Mononuclear cell (primary cell): Measurements from ENCODE around the gene SLC5A12. TPM values are rescaled to one million over a fixed set of nuclear protein-coding genes. Genes with fewer than 3 reads are reported as not detected.

Experiments used
- H3K27me3 ChIP-seq: 2 replicates; pipeline ENCODE4 v1.6.0; 2011; ENCODE audit warnings: low read length, control low read depth; ENCODE audit not compliant: insufficient read depth
- H3K4me1 ChIP-seq: 2 replicates; pipeline ENCODE4 v1.5.1; 2011; ENCODE audit warnings: mild to moderate bottlenecking, low read length, control low read depth; ENCODE audit not compliant: insufficient read depth
- H3K4me3 ChIP-seq: 2 replicates; pipeline ENCODE4 v1.5.1; 2011; ENCODE audit warnings: mild to moderate bottlenecking, low read length, moderate library complexity
- H3K9me3 ChIP-seq: 2 replicates; pipeline ENCODE4 v1.5.1; 2011; ENCODE audit warnings: low read depth, mild to moderate bottlenecking, control low read depth, low read length
- total RNA-seq: library from RNA; depleted of rRNA; stranded (reverse); fragments of >200 nt; gene quantifications from one replicate; pipeline ENCODE4 v1.2.3, GENCODE V29; 2012

The SLC5A12 gene
- total RNA-seq, result not detected

- Histone ChIP-seq H3K4me1 (no peaks in the 10 kb centered on the region), H3K4me3 (no peak within 1 kb of the TSS), H3K9me3 (no peaks in the 10 kb centered on the region), H3K27me3 (no peaks in the 10 kb centered on the region)
These were observed at the start of gene SLC5A12 for GRCh38 chr11:26721948-26722475. Gene SLC5A12 (minus strand): TSS chr11:26722060. CDS start chr11:26721714, 346 bp downstream.

GRCh38 chr11:26769027-26769426 is 47.2 kb upstream of the SLC5A12 start:
- H3K4me3 ChIP-seq, result no peak overlapping the region
- H3K4me1 ChIP-seq, result no peaks in the 10 kb centered on the region
- H3K9me3 ChIP-seq, result no peaks in the 10 kb centered on the region
- H3K27me3 ChIP-seq, result no peaks in the 10 kb centered on the region

GRCh38 chr11:26767060-26767459 is 45.2 kb upstream of the SLC5A12 start:
- Histone ChIP-seq H3K9me3 (no peaks in the 10 kb centered on the region), H3K4me3 (no peak overlapping the region), H3K27me3 (no peaks in the 10 kb centered on the region), H3K4me1 (no peaks in the 10 kb centered on the region)

GRCh38 chr11:26765323-26765722 is 43.5 kb upstream of the SLC5A12 start:
- Histone ChIP-seq H3K9me3 (no peaks in the 10 kb centered on the region), H3K4me1 (no peaks in the 10 kb centered on the region), H3K27me3 (no peaks in the 10 kb centered on the region), H3K4me3 (no peak overlapping the region)

GRCh38 chr11:26764825-26765224 is 43.0 kb upstream of the SLC5A12 start:
- no peaks in the 10 kb centered on the region for H3K9me3 ChIP-seq
- H3K27me3 ChIP-seq, result no peaks in the 10 kb centered on the region
- H3K4me3 ChIP-seq, result no peak overlapping the region
- H3K4me1 ChIP-seq, result no peaks in the 10 kb centered on the region

- Histone ChIP-seq H3K4me3 (no peak overlapping the region), H3K4me1 (no peaks in the 10 kb centered on the region), H3K27me3 (no peaks in the 10 kb centered on the region), H3K9me3 (no peaks in the 10 kb centered on the region)
These were observed 42.5 kb upstream of the SLC5A12 start for GRCh38 chr11:26764315-26764714.

- Histone ChIP-seq H3K9me3 (no peaks in the 10 kb centered on the region), H3K27me3 (no peaks in the 10 kb centered on the region), H3K4me1 (no peaks in the 10 kb centered on the region), H3K4me3 (no peak overlapping the region)
These were observed 40.2 kb upstream of the SLC5A12 start for GRCh38 chr11:26762089-26762488.

GRCh38 chr11:26761361-26761809 is 39.5 kb upstream of the SLC5A12 start:
- Histone ChIP-seq H3K9me3 (no peaks in the 10 kb centered on the region), H3K4me1 (no peaks in the 10 kb centered on the region), H3K4me3 (no peak overlapping the region), H3K27me3 (no peaks in the 10 kb centered on the region)

- Histone ChIP-seq H3K4me3 (no peak overlapping the region), H3K27me3 (no peaks in the 10 kb centered on the region), H3K9me3 (no peaks in the 10 kb centered on the region), H3K4me1 (no peaks in the 10 kb centered on the region)
These were observed 36.1 kb upstream of the SLC5A12 start for GRCh38 chr11:26757995-26758394.

- H3K4me1 ChIP-seq, result no peaks in the 10 kb centered on the region
- H3K27me3 ChIP-seq, result no peaks in the 10 kb centered on the region
- H3K4me3 ChIP-seq, result no peak overlapping the region
- H3K9me3 ChIP-seq, result no peaks in the 10 kb centered on the region
These were observed 33.9 kb upstream of the SLC5A12 start for GRCh38 chr11:26755762-26756161.

GRCh38 chr11:26753723-26754504 is 32.1 kb upstream of the SLC5A12 start:
- H3K4me1 ChIP-seq, result no peaks in the 10 kb centered on the region
- no peak overlapping the region for H3K4me3 ChIP-seq
- H3K27me3 ChIP-seq, result no peaks in the 10 kb centered on the region
- no peaks in the 10 kb centered on the region for H3K9me3 ChIP-seq

- no peaks in the 10 kb centered on the region for H3K27me3 ChIP-seq
- H3K4me1 ChIP-seq, result no peaks in the 10 kb centered on the region
- H3K9me3 ChIP-seq, result no peaks in the 10 kb centered on the region
- H3K4me3 ChIP-seq, result no peak overlapping the region
These were observed 28.1 kb upstream of the SLC5A12 start for GRCh38 chr11:26749927-26750326.

GRCh38 chr11:26743622-26744021 is 21.8 kb upstream of the SLC5A12 start:
- no peak overlapping the region for H3K4me3 ChIP-seq
- no peaks in the 10 kb centered on the region for H3K9me3 ChIP-seq
- no peaks in the 10 kb centered on the region for H3K27me3 ChIP-seq
- no peaks in the 10 kb centered on the region for H3K4me1 ChIP-seq

GRCh38 chr11:26742966-26743365 is 21.1 kb upstream of the SLC5A12 start:
- H3K4me1 ChIP-seq, result no peaks in the 10 kb centered on the region
- no peak overlapping the region for H3K4me3 ChIP-seq
- no peaks in the 10 kb centered on the region for H3K9me3 ChIP-seq
- no peaks in the 10 kb centered on the region for H3K27me3 ChIP-seq

- H3K9me3 ChIP-seq, result no peaks in the 10 kb centered on the region
- H3K4me3 ChIP-seq, result no peak overlapping the region
- no peaks in the 10 kb centered on the region for H3K27me3 ChIP-seq
- H3K4me1 ChIP-seq, result no peaks in the 10 kb centered on the region
These were observed 19.2 kb upstream of the SLC5A12 start for GRCh38 chr11:26741036-26741435.
